CD4-positive, alpha-beta memory T cell (primary cell): ENCODE measurements around the gene ZNF248. TPM values are rescaled to one million over a fixed set of nuclear protein-coding genes. Genes with fewer than 3 reads are reported as not detected.
A peak's percentile ranks its signal among the peaks of the same experiment; 100 is the strongest.

Experiments used
- CTCF ChIA-PET: fragments of 350-600 bp; sonication (Branson Sonifier 250); formaldehyde crosslinking; loops from one replicate; lab custom pipeline; 2021; ENCODE audit warnings: inconsistent platforms; ENCODE audit not compliant: partially characterized antibody; lab: Charles Lee
- POLR2A ChIA-PET: fragments of 350-600 bp; sonication (Branson Sonifier 250); formaldehyde crosslinking; loops from one replicate; lab custom pipeline; 2021; ENCODE audit not compliant: partially characterized antibody; lab: Charles Lee
- DNase-seq, 5 donors: peaks; one replicate each; pipeline versions ENCODE4 v3.0.0 to v3.0.0-alpha.2; 2020 to 2022; ENCODE audit warnings: mixed read lengths in 1 of 5
- H3K27ac ChIP-seq: one replicate; pipeline ENCODE4 v1.7.0; 2013; ENCODE audit warnings: low read depth, low read length
- H3K27me3 ChIP-seq: 2 replicates; pipeline ENCODE4 v1.7.0; 2013; ENCODE audit warnings: mild to moderate bottlenecking, low read length, moderate library complexity; ENCODE audit not compliant: insufficient read depth
- H3K36me3 ChIP-seq: 2 replicates; pipeline ENCODE4 v1.7.0; 2013; ENCODE audit warnings: mild to moderate bottlenecking, low read length, moderate library complexity; ENCODE audit not compliant: insufficient read depth
- H3K4me1 ChIP-seq: 2 replicates; pipeline ENCODE4 v1.7.0; 2013; ENCODE audit warnings: mild to moderate bottlenecking, low read length, moderate library complexity; ENCODE audit not compliant: insufficient read depth
- H3K4me3 ChIP-seq, 2 donors: one replicate each; pipeline ENCODE4 v1.7.0; 2013; ENCODE audit warnings: low read length in 2 of 2, mild to moderate bottlenecking in 1 of 2
- H3K9me3 ChIP-seq, 2 donors: one replicate each; pipeline ENCODE4 v1.7.0; 2013; ENCODE audit warnings: low read length in 2 of 2, control low read depth in 1 of 2; ENCODE audit not compliant: control insufficient read depth in 1 of 2
- H3K27ac Mint-ChIP-seq, 7 donors: one replicate each; pipeline ENCODE4 v1.8.0; 2020 to 2021; ENCODE audit warnings: mixed read lengths in 7 of 7, mild to moderate bottlenecking in 6 of 7, inconsistent platforms in 3 of 7, moderate library complexity in 3 of 7
- H3K27me3 Mint-ChIP-seq, 2 donors: one replicate each; pipeline ENCODE4 v1.8.0; 2020 to 2021; ENCODE audit warnings: mixed read lengths in 2 of 2
- H3K36me3 Mint-ChIP-seq, 2 donors: one replicate each; pipeline ENCODE4 v1.8.0; 2020 to 2021; ENCODE audit warnings: mixed read lengths in 2 of 2, inconsistent platforms in 1 of 2, mild to moderate bottlenecking in 1 of 2
- H3K4me1 Mint-ChIP-seq, 4 donors: one replicate each; pipeline ENCODE4 v1.8.0; 2020 to 2021; ENCODE audit warnings: mixed read lengths in 4 of 4, mild to moderate bottlenecking in 1 of 4
- H3K4me3 Mint-ChIP-seq, 8 donors: one replicate each; pipeline ENCODE4 v1.8.0; 2020 to 2021; ENCODE audit warnings: mixed read lengths in 8 of 8, mild to moderate bottlenecking in 7 of 8, moderate library complexity in 6 of 8, inconsistent platforms in 3 of 8
- H3K9me3 Mint-ChIP-seq, 8 donors: one replicate each; pipeline ENCODE4 v1.8.0; 2020 to 2021; ENCODE audit warnings: mixed read lengths in 8 of 8, mild to moderate bottlenecking in 5 of 8, inconsistent platforms in 3 of 8, moderate library complexity in 1 of 8
- intact Hi-C: fragments of 100-400 bp; cut with micrococcal nuclease; formaldehyde crosslinking; loops from one replicate; pipeline ENCODE4 v1.15.1; 2023
- polyA plus RNA-seq, 2 donors: library from polyadenylated mRNA; unstranded; fragments of 300-500 nt; fragmentation: Illumina TruSeq; gene quantifications; one replicate each; pipeline ENCODE4 v1.2.3, GENCODE V29; 2021
- total RNA-seq, 2 experiments: library from RNA; stranded (reverse); gene quantifications; one replicate each; pipeline ENCODE4 v1.2.3, GENCODE V29; 2021

ZNF248 gene
- total and polyA plus RNA-seq, 4 experiments from 2014 or later = 5.4 to 18.7 (median 13.2) TPM

- ChIA-PET CTCF (no interaction called here), POLR2A (no interaction called here)
- DNase-seq = no peak
- Mint-ChIP-seq H3K36me3 (peaks cover 27% of the 10 kb centered on the region in 2 donors), H3K27ac (no peak overlapping the region), H3K9me3 (peaks cover 2 to 95% (median 74%) of the 10 kb centered on the region in 8 donors), H3K4me3 (no peak overlapping the region), H3K27me3 (no peaks in the 10 kb centered on the region), H3K4me1 (no peaks in the 10 kb centered on the region)
- Histone ChIP-seq H3K4me3 (no peak overlapping the region), H3K9me3 (peaks cover 14 to 17% of the 10 kb centered on the region in 2 donors), H3K4me1 (no peaks in the 10 kb centered on the region), H3K27ac (no peak overlapping the region), H3K27me3 (no peaks in the 10 kb centered on the region), H3K36me3 (no peaks in the 10 kb centered on the region)
- intact Hi-C loops = no loop called here
These were observed 36.2 kb downstream of the ZNF248 start for GRCh38 chr10:37821237-37821636.

- peak overlapping the region in 1 of 8 donors; percentile 24 for H3K4me3 Mint-ChIP-seq
These were observed 37.6 kb downstream of the ZNF248 start for GRCh38 chr10:37819797-37820196.

DNA sequence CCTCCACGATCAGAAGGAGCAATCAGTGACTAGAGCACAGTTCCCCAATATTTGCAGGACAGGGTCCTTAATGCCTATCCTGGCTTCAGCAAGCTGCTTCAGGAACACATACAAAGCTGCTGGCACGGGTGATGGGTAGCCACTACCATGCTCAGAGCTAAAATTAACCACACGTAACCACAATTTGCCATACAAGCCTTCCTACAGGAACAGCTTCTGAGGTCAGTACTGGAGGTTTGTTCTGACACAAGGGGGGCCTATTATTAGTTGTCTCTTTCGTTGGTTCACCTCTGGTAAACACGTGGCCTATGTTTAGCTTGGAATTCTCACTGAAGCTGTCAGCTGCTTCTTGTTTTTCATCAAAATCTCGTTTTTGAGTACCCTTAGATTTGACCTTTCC lies 41.1 kb downstream of the ZNF248 start:
- Mint-ChIP-seq H3K4me1 (no peaks in the 10 kb centered on the region), H3K36me3 (peaks cover 32 to 35% of the 10 kb centered on the region in 2 donors), H3K27me3 (no peaks in the 10 kb centered on the region), H3K4me3 (no peak overlapping the region), H3K27ac (no peak overlapping the region), H3K9me3 (peaks cover 5 to 96% (median 85%) of the 10 kb centered on the region in 8 donors)
- intact Hi-C loops = no loop called here
- Histone ChIP-seq H3K36me3 (no peaks in the 10 kb centered on the region), H3K9me3 (peaks cover 16% of the 10 kb centered on the region in 2 donors), H3K4me3 (no peak overlapping the region), H3K27me3 (no peaks in the 10 kb centered on the region), H3K27ac (no peak overlapping the region), H3K4me1 (no peaks in the 10 kb centered on the region)
- CTCF ChIA-PET = no interaction called here
- POLR2A ChIA-PET = no interaction called here
- no peak for DNase-seq

More at GRCh38 chr10:37819797-37820196, 37.6 kb downstream of the ZNF248 start:
- ChIA-PET CTCF (no interaction called here), POLR2A (no interaction called here)
- no peaks in the 10 kb centered on the region for H3K4me1 Mint-ChIP-seq
- Histone ChIP-seq H3K4me3 (no peak overlapping the region), H3K27ac (no peak overlapping the region), H3K9me3 (peaks cover 16 to 20% of the 10 kb centered on the region in 2 donors), H3K36me3 (no peaks in the 10 kb centered on the region), H3K4me1 (no peaks in the 10 kb centered on the region), H3K27me3 (no peaks in the 10 kb centered on the region)
- no peak overlapping the region for H3K27ac Mint-ChIP-seq
- H3K27me3 Mint-ChIP-seq = no peaks in the 10 kb centered on the region
- H3K9me3 Mint-ChIP-seq = peaks cover 2 to 95% (median 80%) of the 10 kb centered on the region in 8 donors
- peaks cover 25 to 26% of the 10 kb centered on the region in 2 donors for H3K36me3 Mint-ChIP-seq
- no peak for DNase-seq
- intact Hi-C loops = no loop called here

DNA sequence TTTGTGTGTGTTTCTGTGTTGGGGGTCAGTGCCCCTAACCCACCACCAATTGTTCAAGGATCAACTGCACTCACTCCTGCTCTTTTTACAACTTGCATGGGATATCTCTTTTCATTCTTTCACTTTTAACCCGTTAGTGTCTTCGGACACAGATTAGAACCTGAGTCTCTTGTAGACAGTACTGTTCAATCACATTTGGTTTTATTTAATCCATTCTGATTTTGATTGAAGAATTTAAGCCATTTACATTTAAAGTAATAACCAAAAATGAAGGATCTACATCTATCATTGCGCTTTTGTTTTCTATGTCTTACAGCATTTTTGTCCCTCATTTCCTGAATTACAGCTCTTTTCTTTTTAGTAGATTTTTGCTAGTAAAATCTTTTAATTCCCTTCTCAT lies 43.6 kb downstream of the ZNF248 start:
- peaks cover 7 to 14% of the 10 kb centered on the region in 2 donors for H3K9me3 ChIP-seq
- Mint-ChIP-seq H3K9me3 (peaks cover 2 to 92% (median 80%) of the 10 kb centered on the region in 8 donors), H3K4me3 (no peak overlapping the region), H3K27ac (no peak overlapping the region), H3K4me1 (no peaks in the 10 kb centered on the region), H3K36me3 (peaks cover 24 to 30% of the 10 kb centered on the region in 2 donors), H3K27me3 (no peaks in the 10 kb centered on the region)
- H3K36me3 ChIP-seq = no peaks in the 10 kb centered on the region
- POLR2A ChIA-PET = no interaction called here
- H3K4me1 ChIP-seq = no peaks in the 10 kb centered on the region
- no peak overlapping the region for H3K27ac ChIP-seq
- intact Hi-C loops = no loop called here
- no peaks in the 10 kb centered on the region for H3K27me3 ChIP-seq
- CTCF ChIA-PET = no interaction called here
- H3K4me3 ChIP-seq = no peak overlapping the region
- DNase-seq = no peak

GRCh38 chr10:37812290-37812689 lies 45.1 kb downstream of the ZNF248 start:
- no peak for DNase-seq
- H3K27ac ChIP-seq = no peak overlapping the region
- peaks cover 24 to 26% of the 10 kb centered on the region in 2 donors for H3K36me3 Mint-ChIP-seq
- H3K4me3 ChIP-seq = no peak overlapping the region
- H3K9me3 ChIP-seq = peaks cover 3 to 11% of the 10 kb centered on the region in 2 donors
- peaks cover 2 to 91% (median 75%) of the 10 kb centered on the region in 8 donors for H3K9me3 Mint-ChIP-seq
- no peaks in the 10 kb centered on the region for H3K27me3 ChIP-seq
- intact Hi-C loops = no loop called here
- no peaks in the 10 kb centered on the region for H3K4me1 Mint-ChIP-seq
- H3K27ac Mint-ChIP-seq = no peak overlapping the region
- POLR2A ChIA-PET = no interaction called here
- H3K27me3 Mint-ChIP-seq = no peaks in the 10 kb centered on the region
- no peaks in the 10 kb centered on the region for H3K4me1 ChIP-seq
- CTCF ChIA-PET = no interaction called here
- no peaks in the 10 kb centered on the region for H3K36me3 ChIP-seq
- H3K4me3 Mint-ChIP-seq = no peak overlapping the region

- no peaks in the 10 kb centered on the region for H3K4me1 ChIP-seq
- Mint-ChIP-seq H3K27ac (no peak overlapping the region), H3K36me3 (peaks cover 6 to 30% of the 10 kb centered on the region in 2 donors), H3K4me1 (no peaks in the 10 kb centered on the region), H3K9me3 (peaks cover 0 to 30% (median 16%) of the 10 kb centered on the region in 8 donors), H3K4me3 (no peak overlapping the region), H3K27me3 (no peaks in the 10 kb centered on the region)
- H3K4me3 ChIP-seq = no peak overlapping the region
- H3K9me3 ChIP-seq = no peaks in the 10 kb centered on the region
- H3K27me3 ChIP-seq = no peaks in the 10 kb centered on the region
- DNase-seq = no peak
- intact Hi-C loops = no loop called here
- no peaks in the 10 kb centered on the region for H3K36me3 ChIP-seq
- no peak overlapping the region for H3K27ac ChIP-seq
- CTCF ChIA-PET = no interaction called here
- POLR2A ChIA-PET = no interaction called here
These were observed 54.1 kb downstream of the ZNF248 start for GRCh38 chr10:37803269-37803668.

- H3K4me3 ChIP-seq = no peak overlapping the region
- CTCF ChIA-PET = no interaction called here
- peaks cover 12 to 32% of the 10 kb centered on the region in 2 donors for H3K36me3 Mint-ChIP-seq
These were observed 55.9 kb downstream of the ZNF248 start for GRCh38 chr10:37801557-37801956.

More at GRCh38 chr10:37801557-37801956, 55.9 kb downstream of the ZNF248 start:
- H3K4me1 Mint-ChIP-seq = no peaks in the 10 kb centered on the region
- no peak for DNase-seq
- H3K27me3 Mint-ChIP-seq = no peaks in the 10 kb centered on the region
- H3K9me3 Mint-ChIP-seq = peaks cover 0 to 34% (median 17%) of the 10 kb centered on the region in 8 donors
- Histone ChIP-seq H3K27me3 (no peaks in the 10 kb centered on the region), H3K27ac (no peak overlapping the region), H3K4me1 (no peaks in the 10 kb centered on the region), H3K9me3 (no peaks in the 10 kb centered on the region), H3K36me3 (no peaks in the 10 kb centered on the region)
- H3K27ac Mint-ChIP-seq = no peak overlapping the region
- intact Hi-C loops = no loop called here
- POLR2A ChIA-PET = no interaction called here
- H3K4me3 Mint-ChIP-seq = no peak overlapping the region
